H1 (cell line): ENCODE measurements around the gene TSHZ2. TPM values are rescaled to one million over a fixed set of nuclear protein-coding genes. Genes with fewer than 3 reads are reported as not detected.

Experiments
- ASH2L ChIP-seq: fragments of 200-600, 300-600 bp; sonication (generic); IDR thresholded peaks from one replicate; pipeline ENCODE4 v1.7.1; 2017; ENCODE audit warnings: low read length
- HDAC6 ChIP-seq: IDR thresholded peaks from one replicate; pipeline ENCODE4 v1.7.1; 2012; ENCODE audit warnings: low read depth, mild to moderate bottlenecking, inconsistent platforms, low read length, moderate library complexity
- polyA plus RNA-seq, 7 experiments: library from polyadenylated mRNA; depleted of rRNA in 3 of 7; stranded (reverse) in 5 of 7; unstranded in 2 of 7; fragments of >200 nt in 5 of 7; fragments of 200-250 nt in 2 of 7; gene quantifications; 1 replicate in 5 of 7; 2 replicates in 1 of 7; 4 replicates in 1 of 7; pipeline versions ENCODE4 v1.2.1 to v1.2.3, GENCODE V29; 2011 to 2013; ENCODE audit warnings: missing spikeins in 2 of 7, mixed read lengths in 2 of 7
- total RNA-seq: library from RNA; stranded (reverse); fragmentation: NEBNext Ultra II Directional; extraction: Animal tissue kit (Norgen Biotek cat#: 25700); gene quantifications from 2 replicates; pipeline ENCODE4 v1.2.1, GENCODE V29; 2021

Gene TSHZ2
- total and polyA plus RNA-seq, 2 of the 8 experiments (the other 6 are each of a cell fraction or from before 2014, with no cell fraction given), result 0.14 to 0.30 TPM

DNA sequence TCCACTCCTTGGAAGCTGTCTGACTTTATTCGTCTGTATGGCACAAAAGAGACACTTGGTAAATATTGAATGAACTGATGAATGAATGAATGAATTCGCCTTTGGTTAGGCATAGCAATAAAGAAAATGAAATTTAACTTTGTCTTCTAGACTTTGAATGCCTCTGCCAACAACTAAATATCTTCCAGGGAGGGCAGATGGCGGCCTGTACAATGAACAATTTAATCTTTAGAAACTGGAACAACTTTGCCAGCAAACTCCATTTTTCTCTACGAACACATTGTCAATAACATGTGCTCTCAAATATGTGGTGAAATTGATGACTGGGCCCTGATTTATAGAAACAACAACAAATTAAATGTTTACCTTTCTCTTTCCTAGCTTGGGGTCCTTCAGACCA lies 480.9 kb downstream of the TSHZ2 start (continued):
- TF ChIP-seq HDAC6 (no peak), ASH2L (no peak)
- TF ChIP-seq, all 59 proteins: peak for 0
